D721Med (cell line): ENCODE results near the gene IQSEC1.
A peak's percentile ranks its signal among the peaks of the same experiment; 100 is the strongest.

Source experiments
- DNase-seq: peaks from one replicate; pipeline ENCODE4 v3.0.0; 2011; ENCODE audit warnings: low spot score; ENCODE audit not compliant: insufficient read length
- FAIRE-seq: peaks from 2 replicates; lab custom pipeline; 2011; peaks lifted over from hg19 to GRCh38; lab: Jason Lieb, UNC
- CTCF ChIP-seq: IDR thresholded peaks from 2 replicates; pipeline ENCODE4 v1.5.1; 2012; ENCODE audit warnings: mild to moderate bottlenecking, control low read depth; ENCODE audit not compliant: insufficient read depth; ENCODE audit errors: missing control alignments

Gene IQSEC1

GRCh38 chr3:13098192-13098988 lies 25.2 kb upstream of the IQSEC1 start:
- DNase-seq (no peak), FAIRE-seq (no peak)
- no peak for TF ChIP-seq CTCF

GRCh38 chr3:13096356-13096755 lies 23.1 kb upstream of the IQSEC1 start:
- no peak for TF ChIP-seq CTCF
- FAIRE-seq (no peak), DNase-seq (no peak)

- TF ChIP-seq CTCF: no peak
- FAIRE-seq: no peak
- DNase-seq: peak; percentile 74
Observed at GRCh38 chr3:13095408-13095937, 22.2 kb upstream of the IQSEC1 start.

- DNase-seq (no peak), FAIRE-seq (no peak)
- no peak for TF ChIP-seq CTCF
Observed at GRCh38 chr3:13093687-13094086, 20.5 kb upstream of the IQSEC1 start.

GRCh38 chr3:13092621-13093617 lies 19.7 kb upstream of the IQSEC1 start:
- FAIRE-seq (no peak), DNase-seq (no peak)
- TF ChIP-seq CTCF: no peak

- FAIRE-seq (no peak), DNase-seq (peak; percentile 84)
- TF ChIP-seq CTCF: peak; percentile 92
Observed at GRCh38 chr3:13091898-13092611, 18.8 kb upstream of the IQSEC1 start.
